ENCODE data around the gene CTXND2.

DNA sequence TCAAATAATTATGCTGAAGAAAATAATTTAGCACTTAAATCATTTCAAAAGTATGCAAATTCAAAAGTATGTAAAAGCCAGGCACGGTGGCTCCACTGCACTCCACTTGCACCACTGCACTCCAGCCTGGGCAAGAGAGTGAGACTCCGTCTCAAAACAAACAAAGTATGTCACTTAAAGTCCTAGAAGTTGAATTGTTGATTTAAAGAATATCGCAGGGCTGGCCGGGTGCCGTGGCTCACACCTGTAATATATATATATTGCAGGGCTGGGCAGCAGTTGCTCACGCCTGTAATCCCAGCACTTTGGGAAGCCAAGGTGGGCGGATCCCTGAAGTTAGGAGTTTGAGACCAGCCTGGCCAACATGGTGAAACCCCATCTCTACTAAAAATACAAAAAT is 30.5 kb downstream of the CTXND2 start:
- TF ChIP-seq, protein P1, sequence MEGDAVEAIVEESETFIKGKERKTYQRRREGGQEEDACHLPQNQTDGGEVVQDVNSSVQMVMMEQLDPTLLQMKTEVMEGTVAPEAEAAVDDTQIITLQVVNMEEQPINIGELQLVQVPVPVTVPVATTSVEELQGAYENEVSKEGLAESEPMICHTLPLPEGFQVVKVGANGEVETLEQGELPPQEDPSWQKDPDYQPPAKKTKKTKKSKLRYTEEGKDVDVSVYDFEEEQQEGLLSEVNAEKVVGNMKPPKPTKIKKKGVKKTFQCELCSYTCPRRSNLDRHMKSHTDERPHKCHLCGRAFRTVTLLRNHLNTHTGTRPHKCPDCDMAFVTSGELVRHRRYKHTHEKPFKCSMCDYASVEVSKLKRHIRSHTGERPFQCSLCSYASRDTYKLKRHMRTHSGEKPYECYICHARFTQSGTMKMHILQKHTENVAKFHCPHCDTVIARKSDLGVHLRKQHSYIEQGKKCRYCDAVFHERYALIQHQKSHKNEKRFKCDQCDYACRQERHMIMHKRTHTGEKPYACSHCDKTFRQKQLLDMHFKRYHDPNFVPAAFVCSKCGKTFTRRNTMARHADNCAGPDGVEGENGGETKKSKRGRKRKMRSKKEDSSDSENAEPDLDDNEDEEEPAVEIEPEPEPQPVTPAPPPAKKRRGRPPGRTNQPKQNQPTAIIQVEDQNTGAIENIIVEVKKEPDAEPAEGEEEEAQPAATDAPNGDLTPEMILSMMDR (conservative IDR thresholded peaks at IDR 0.05; ENCODE audit: low read depth, low read length) = no peak
- TF ChIP-seq POLR2A (IDR thresholded peaks at IDR 0.05; ENCODE audit: low read depth, low read length) (no peak), CEBPB (IDR thresholded peaks at IDR 0.05; ENCODE audit: low read depth, low read length) (no peak)
